K562 (cell line): ENCODE results near the gene KRT77. TPM values are rescaled to one million over a fixed set of nuclear protein-coding genes. Genes with fewer than 3 reads are reported as not detected.

Source experiments
- ATAC-seq: fragments of 200-7000 bp; cut with Tn5 transposase; 3 replicates; pipeline ENCODE4 v1.9.1; 2020; ENCODE audit warnings: moderate library complexity
- BruUV-seq: library from RNA; stranded (reverse); fragments of 400-500 nt; replicated peaks from 2 replicates; lab custom pipeline; 2021; lab: Mats Ljungman, UMichigan
- CTCF ChIA-PET: fragments of 300-600 bp; formaldehyde crosslinking; extraction: SDS; loops from one replicate; lab custom pipeline; 2021; ENCODE audit warnings: low intra/inter-chr PET ratio; lab: Yijun Ruan, JAX
- POLR2A ChIA-PET: fragments of 300-600, 350-650 bp; sonication (Branson Sonifier 250); formaldehyde crosslinking; extraction: SDS; loops from one replicate; lab custom pipeline; 2021; ENCODE audit warnings: antibody characterized with exemption, inconsistent platforms; lab: Yijun Ruan, JAX
- DNase-seq, 4 experiments: peaks; one replicate each; pipeline versions ENCODE4 v3.0.0 to v3.0.0-alpha.2; 2011 to 2018; ENCODE audit warnings: low spot score in 3 of 4, mixed read lengths in 3 of 4; ENCODE audit errors: extremely low read depth in 1 of 4
- FAIRE-seq: peaks from 2 replicates; lab custom pipeline; 2011; peaks lifted over from hg19 to GRCh38; lab: Jason Lieb, UNC
- H2AFZ ChIP-seq: 2 replicates; pipeline ENCODE4 v1.6.0; 2011; ENCODE audit warnings: low read depth, low read length, control low read depth, inconsistent platforms
- H3K27ac ChIP-seq: fragments of 200-600 bp; 3 replicates; pipeline ENCODE4 v1.8.0; 2011; ENCODE audit warnings: low read depth, mild to moderate bottlenecking, control low read depth, inconsistent platforms, low read length, moderate library complexity, mixed read lengths; ENCODE audit errors: extremely low read depth
- H3K27me3 ChIP-seq, 2 experiments: fragments of 300-600 bp in 1 of 2; 2 replicates in 1 of 2; 3 replicates in 1 of 2; pipeline versions ENCODE4 v1.6.0 to v1.8.0; 2011; ENCODE audit warnings: inconsistent platforms in 2 of 2, low read length in 2 of 2, mild to moderate bottlenecking in 1 of 2, mixed read lengths in 1 of 2, moderate library complexity in 1 of 2; ENCODE audit not compliant: control insufficient read depth in 2 of 2, insufficient read depth in 2 of 2
- H3K36me3 ChIP-seq: fragments of 300-600 bp; 3 replicates; pipeline ENCODE4 v1.8.0; 2011; ENCODE audit warnings: mild to moderate bottlenecking, low read length, inconsistent platforms; ENCODE audit not compliant: control insufficient read depth, insufficient read depth
- H3K4me1 ChIP-seq, 2 experiments: fragments of 200-600 bp in 1 of 2; replicated peaks in 1 of 2; 2 replicates in 1 of 2; 3 replicates in 1 of 2; pipeline versions ENCODE4 v1.5.1 to v1.8.0; 2011; ENCODE audit warnings: inconsistent platforms in 2 of 2, low read length in 2 of 2, mild to moderate bottlenecking in 1 of 2, mixed read lengths in 1 of 2, moderate library complexity in 1 of 2; ENCODE audit not compliant: control insufficient read depth in 2 of 2, insufficient read depth in 2 of 2
- H3K4me2 ChIP-seq: 2 replicates; pipeline ENCODE4 v1.6.1; 2011; ENCODE audit warnings: low read length, control low read depth, inconsistent platforms, mixed read lengths; ENCODE audit not compliant: insufficient read depth
- H3K4me3 ChIP-seq: fragments of 200-600 bp; sonication (generic), shearing (Covaris generic); 2 replicates; pipeline ENCODE4 v1.5.1; 2016; ENCODE audit warnings: control low read depth, inconsistent platforms
- H3K79me2 ChIP-seq: fragments of 200-600 bp; 3 replicates; pipeline ENCODE4 v1.8.0; 2011; ENCODE audit warnings: low read length, inconsistent platforms; ENCODE audit not compliant: control insufficient read depth, insufficient read depth
- H3K9ac ChIP-seq, 2 experiments: 2 replicates each; pipeline versions ENCODE4 v1.6.0 to v1.6.1; 2011; ENCODE audit warnings: low read depth in 2 of 2, low read length in 2 of 2, control low read depth in 1 of 2, inconsistent platforms in 1 of 2, mild to moderate bottlenecking in 1 of 2, mixed read lengths in 1 of 2; ENCODE audit not compliant: insufficient read depth in 1 of 2
- H3K9me1 ChIP-seq: one replicate; pipeline ENCODE4 v1.6.0; 2011; ENCODE audit warnings: inconsistent platforms, mild to moderate bottlenecking, low read length, moderate library complexity; ENCODE audit not compliant: control insufficient read depth, insufficient read depth
- H3K9me3 ChIP-seq: replicated peaks from 2 replicates; pipeline ENCODE4 v1.5.1; 2011; ENCODE audit warnings: low read depth, low read length, inconsistent platforms; ENCODE audit not compliant: control insufficient read depth, insufficient read depth
- H4K20me1 ChIP-seq: replicated peaks from 2 replicates; pipeline ENCODE4 v1.6.1; 2011; ENCODE audit warnings: low read length, inconsistent platforms, mixed read lengths; ENCODE audit not compliant: control insufficient read depth, insufficient read depth
- CHD4 ChIP-seq: fragments of 200-600 bp; sonication (generic); IDR thresholded peaks from 3 replicates; pipeline ENCODE4 v1.6.1; 2012; ENCODE audit warnings: low read depth, mild to moderate bottlenecking, mixed read lengths, low read length, inconsistent platforms; ENCODE audit not compliant: insufficient read depth, insufficient replicate concordance, poor library complexity, severe bottlenecking
- CREM ChIP-seq: IDR thresholded peaks from 2 replicates; pipeline ENCODE4 v1.6.1; 2014; ENCODE audit warnings: antibody characterized with exemption, low read depth
- EHMT2 ChIP-seq: fragments of 450-650 bp; IDR thresholded peaks from 2 replicates; pipeline ENCODE4 v1.6.1; 2018; ENCODE audit warnings: antibody characterized with exemption
- FOXA3 ChIP-seq, 2 experiments: fragments of 450-650 bp in 1 of 2; sonication (generic) in 1 of 2; formaldehyde crosslinking; IDR thresholded peaks in 1 of 2; conservative IDR thresholded peaks in 1 of 2; 2 replicates each; pipeline versions ENCODE4 v1.4.0 to v1.8.0; 2020 to 2022; ENCODE audit warnings: mild to moderate bottlenecking in 2 of 2, missing genetic modification reagents in 1 of 2
- NCOA6 ChIP-seq: fragments of 450-650 bp; IDR thresholded peaks from 2 replicates; pipeline ENCODE4 v1.6.1; 2017; ENCODE audit warnings: mild to moderate bottlenecking
- WGBS: fragments of 100-300 bp; shearing (Covaris generic); methylation state at CpG from one replicate; pipeline ENCODE4 v1.1.6; 2016; ENCODE audit warnings: low coverage, mixed read lengths; ENCODE audit not compliant: insufficient coverage; ENCODE audit errors: missing lambda C conversion rate; 5-methylcytosine and 5-hydroxymethylcytosine counted together
- in situ Hi-C: fragments of 300-500 bp; cut with MboI; formaldehyde crosslinking; loops from 4 replicates; pipeline ENCODE4 v1.15.0; 2018; ENCODE audit warnings: inconsistent platforms, mixed read lengths
- intact Hi-C: fragments of 100-400 bp; cut with micrococcal nuclease; formaldehyde crosslinking; loops from 2 replicates; pipeline ENCODE4 v1.14.2; 2022
- polyA plus RNA-seq, 8 experiments: library from polyadenylated mRNA; depleted of rRNA in 4 of 8; stranded (reverse) in 5 of 8; unstranded in 3 of 8; fragments of >200 nt; fragmentation: Nextera tagmentation in 2 of 8; fragmentation: Illumina TruSeq in 1 of 8; extraction: Ambion mirVana in 2 of 8; extraction: Trizol in 1 of 8; gene quantifications; 2 replicates each; pipeline versions ENCODE4 v1.2.1 to v1.2.3, GENCODE V29; 2011 to 2014; ENCODE audit warnings: inconsistent platforms in 1 of 8, missing spikeins in 1 of 8
- total RNA-seq, 7 experiments: library from RNA; depleted of rRNA in 6 of 7; stranded (reverse); fragments of >200 nt in 6 of 7; fragmentation: Illumina TruSeq in 2 of 7; extraction: Trizol in 2 of 7; gene quantifications; 2 replicates each; pipeline versions ENCODE4 v1.2.1 to v1.2.3, GENCODE V29; 2011 to 2021; ENCODE audit warnings: low replicate concordance in 1 of 7
- TF ChIP-seq, protein P1 (sequence below): fragments of 450-650 bp; conservative IDR thresholded peaks from 2 replicates; pipeline ENCODE4 v1.6.1; 2016; ENCODE audit warnings: missing genetic modification characterization, low read depth, mild to moderate bottlenecking, missing compliant biosample characterization, moderate library complexity
- TF ChIP-seq, protein P2 (sequence below): fragments of 250-450 bp; sonication (Bioruptor Pico); IDR thresholded peaks from 2 replicates; pipeline ENCODE4 v1.5.0; 2022; ENCODE audit warnings: mild to moderate bottlenecking

The KRT77 gene
- total and polyA plus RNA-seq, 9 of the 15 experiments (the other 6 are each of a cell fraction or from before 2014, with no cell fraction given), result not detected

DNA sequence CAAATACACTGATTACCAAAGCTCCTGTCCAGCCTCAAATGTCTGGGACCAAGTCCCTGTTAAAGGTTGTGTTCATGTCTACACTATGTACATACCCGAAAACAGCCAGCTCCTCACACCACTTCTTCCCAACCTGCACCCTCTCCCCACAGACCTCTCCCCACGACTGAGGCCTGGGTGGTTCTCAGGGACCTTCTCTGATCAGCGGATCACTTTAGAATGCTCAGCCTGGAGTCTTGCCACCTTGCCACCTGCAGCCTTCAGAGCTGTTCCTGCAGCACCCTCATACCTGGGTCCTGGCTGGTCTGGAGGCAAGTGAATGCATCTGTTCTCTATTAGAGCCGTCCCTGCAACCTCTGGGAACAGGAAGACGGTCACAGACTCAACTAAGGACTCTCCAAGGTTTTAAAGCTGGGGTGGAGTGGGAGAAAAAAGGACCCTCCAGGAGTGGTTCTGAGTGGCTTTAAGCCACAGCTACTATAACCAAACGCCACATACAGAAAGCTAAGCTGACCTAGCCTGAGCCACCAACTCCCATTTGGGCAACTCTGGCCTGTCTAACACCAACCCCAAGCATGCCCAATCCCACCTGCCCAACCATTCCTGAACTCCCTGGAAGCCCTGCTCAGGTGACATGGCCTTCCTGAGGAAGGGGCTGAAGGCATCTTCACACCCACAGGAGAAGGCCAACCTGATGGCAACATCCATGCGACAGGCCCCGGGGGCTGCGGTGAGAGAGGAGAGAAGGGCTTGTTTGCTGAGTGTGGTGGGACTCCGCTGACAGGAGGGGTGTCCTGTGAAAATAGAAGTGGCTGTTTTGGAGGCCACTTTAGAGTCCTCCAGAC is 59.9 kb downstream of the KRT77 start:
- H3K79me2 ChIP-seq, result no peaks in the 10 kb centered on the region
- no TSS peak for BruUV-seq
- FAIRE-seq (no peak), DNase-seq (no peak), ATAC-seq (no peak)
- H3K4me2 ChIP-seq, result no peak overlapping the region
- H3K36me3 ChIP-seq, result no peaks in the 10 kb centered on the region
- no peaks in the 10 kb centered on the region for H3K9me3 ChIP-seq
- in situ Hi-C loops (no loop called here), intact Hi-C loops (no loop called here)
- 78% methylated on average over 9 of the region's 10 CpGs for WGBS
- H3K4me3 ChIP-seq, result no peak overlapping the region
- H3K9me1 ChIP-seq, result no peaks in the 10 kb centered on the region
- POLR2A ChIA-PET, result interaction anchor here (0.9 kb wide), 1 partner anchor 11 kb away, joined by 3 read pairs; no protein-coding TSS in a partner anchor
- TF ChIP-seq NCOA6 (no peak), FOXA3 (CRISPR knock-in tag; conservative IDR thresholded peaks at IDR 0.05 in 1 of 2, IDR thresholded peaks at IDR 0.05 in 1 of 2) (no peak), CREM (no peak), CHD4 (no peak), EHMT2 (no peak)
- TF ChIP-seq, protein P1, sequence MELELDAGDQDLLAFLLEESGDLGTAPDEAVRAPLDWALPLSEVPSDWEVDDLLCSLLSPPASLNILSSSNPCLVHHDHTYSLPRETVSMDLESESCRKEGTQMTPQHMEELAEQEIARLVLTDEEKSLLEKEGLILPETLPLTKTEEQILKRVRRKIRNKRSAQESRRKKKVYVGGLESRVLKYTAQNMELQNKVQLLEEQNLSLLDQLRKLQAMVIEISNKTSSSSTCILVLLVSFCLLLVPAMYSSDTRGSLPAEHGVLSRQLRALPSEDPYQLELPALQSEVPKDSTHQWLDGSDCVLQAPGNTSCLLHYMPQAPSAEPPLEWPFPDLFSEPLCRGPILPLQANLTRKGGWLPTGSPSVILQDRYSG (tag), result no peak
- TF ChIP-seq, protein P2, sequence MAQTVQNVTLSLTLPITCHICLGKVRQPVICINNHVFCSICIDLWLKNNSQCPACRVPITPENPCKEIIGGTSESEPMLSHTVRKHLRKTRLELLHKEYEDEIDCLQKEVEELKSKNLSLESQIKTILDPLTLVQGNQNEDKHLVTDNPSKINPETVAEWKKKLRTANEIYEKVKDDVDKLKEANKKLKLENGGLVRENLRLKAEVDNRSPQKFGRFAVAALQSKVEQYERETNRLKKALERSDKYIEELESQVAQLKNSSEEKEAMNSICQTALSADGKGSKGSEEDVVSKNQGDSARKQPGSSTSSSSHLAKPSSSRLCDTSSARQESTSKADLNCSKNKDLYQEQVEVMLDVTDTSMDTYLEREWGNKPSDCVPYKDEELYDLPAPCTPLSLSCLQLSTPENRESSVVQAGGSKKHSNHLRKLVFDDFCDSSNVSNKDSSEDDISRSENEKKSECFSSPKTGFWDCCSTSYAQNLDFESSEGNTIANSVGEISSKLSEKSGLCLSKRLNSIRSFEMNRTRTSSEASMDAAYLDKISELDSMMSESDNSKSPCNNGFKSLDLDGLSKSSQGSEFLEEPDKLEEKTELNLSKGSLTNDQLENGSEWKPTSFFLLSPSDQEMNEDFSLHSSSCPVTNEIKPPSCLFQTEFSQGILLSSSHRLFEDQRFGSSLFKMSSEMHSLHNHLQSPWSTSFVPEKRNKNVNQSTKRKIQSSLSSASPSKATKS (CRISPR knock-in tag), result no peak
- H3K9ac ChIP-seq, result peak overlapping the region in 1 of 2 experiments; percentile 47; a peak in 1 of 4 replicates
- H3K4me1 ChIP-seq, result peaks cover 21 to 33% of the 10 kb centered on the region in 2 experiments
- 0 out of 2 replicates have a peak overlapping the region, but pooled peaks have one; percentile 13 for H2AFZ ChIP-seq
- H3K27ac ChIP-seq, result no peak overlapping the region
- CTCF ChIA-PET, result no interaction called here
- no peaks in the 10 kb centered on the region for H4K20me1 ChIP-seq
- H3K27me3 ChIP-seq, result no peaks in the 10 kb centered on the region
